Measurements from ENCODE around the gene RBBP9. TPM values are rescaled to one million over a fixed set of nuclear protein-coding genes. Genes with fewer than 3 reads are reported as not detected.

Gene RBBP9
- total and polyA plus RNA-seq, 2 experiments from 2014 or later, result 4.8 to 21.1 TPM

- Histone ChIP-seq H3K27ac (ENCODE audit: low read depth) (no peak overlapping the region), H2AFZ (no peak overlapping the region), H3F3A (replicated peaks; ENCODE audit: low read depth) (no peaks in the 10 kb centered on the region), H3K4me1 (ENCODE audit: insufficient read depth) (no peaks in the 10 kb centered on the region), H3K4me3 (no peak overlapping the region), H3K27me3 (ENCODE audit: insufficient read depth) (no peaks in the 10 kb centered on the region), H3K36me3 (ENCODE audit: insufficient read depth) (no peaks in the 10 kb centered on the region), H3K79me2 (replicated peaks; ENCODE audit: insufficient read depth) (no peaks in the 10 kb centered on the region), H4K20me1 (replicated peaks; ENCODE audit: insufficient read depth) (no peaks in the 10 kb centered on the region), H3K9me2 (ENCODE audit: insufficient read depth) (no peaks in the 10 kb centered on the region), H3K4me2 (no peak overlapping the region)
- peaks cover 2% of the 10 kb centered on the region for H3K27me3 Mint-ChIP-seq (ENCODE audit: insufficient read depth, low read depth, poor library complexity)
- DNase-seq (ENCODE audit: low spot score) (no peak), ATAC-seq (no peak)
- no peaks in the 10 kb centered on the region for H3K36me3 Mint-ChIP-seq (ENCODE audit: low read depth)
- H3K4me3 Mint-ChIP-seq, result no peak overlapping the region
- H3K27ac Mint-ChIP-seq, result no peak overlapping the region
- no peaks in the 10 kb centered on the region for H3K9me3 Mint-ChIP-seq
- no peak for TF ChIP-seq POLR2AphosphoS5 (IDR thresholded peaks at IDR 0.05; ENCODE audit: low read depth)
- TF ChIP-seq JUNB (IDR thresholded peaks at IDR 0.05; ENCODE audit: unreplicated experiment), result no peak
- H3K4me1 Mint-ChIP-seq, result no peaks in the 10 kb centered on the region; the same call in 1 of the 3 replicates
These were observed 56.6 kb downstream of the RBBP9 start for GRCh38 chr20:18440403-18440802.

- H3K27ac Mint-ChIP-seq, result no peak overlapping the region
- TF ChIP-seq POLR2AphosphoS5 (IDR thresholded peaks at IDR 0.05; ENCODE audit: low read depth), result no peak
- TF ChIP-seq ETS1 (IDR thresholded peaks at IDR 0.05), result no peak
- no peak for TF ChIP-seq ZNF462 (CRISPR knock-in tag; IDR thresholded peaks at IDR 0.05)
- no peak for TF ChIP-seq CTCF (conservative IDR thresholded peaks at IDR 0.05; ENCODE audit: low read depth in 2 of 2)
- no peak for TF ChIP-seq EZH2 (IDR thresholded peaks at IDR 0.05; ENCODE audit: low read depth, unreplicated experiment)
- TF ChIP-seq CREB1 (CRISPR knock-in tag; IDR thresholded peaks at IDR 0.05; ENCODE audit: low read depth), result no peak
- TF ChIP-seq EZH2phosphoT487 (IDR thresholded peaks at IDR 0.05; ENCODE audit: unreplicated experiment), result no peak
- no peak for TF ChIP-seq STAT1 (IDR thresholded peaks at IDR 0.05; ENCODE audit: unreplicated experiment)
- TF ChIP-seq ZNF331 (CRISPR knock-in tag; IDR thresholded peaks at IDR 0.05; ENCODE audit: low read depth), result no peak
- TF ChIP-seq NANOG (IDR thresholded peaks at IDR 0.05; ENCODE audit: borderline replicate concordance), result no peak
- TF ChIP-seq JUNB (IDR thresholded peaks at IDR 0.05; ENCODE audit: unreplicated experiment), result no peak
- no peak for TF ChIP-seq ZNF114 (CRISPR knock-in tag; IDR thresholded peaks at IDR 0.05)
These were observed 60.2 kb downstream of the RBBP9 start for GRCh38 chr20:18436847-18437246.

More at GRCh38 chr20:18436847-18437246, 60.2 kb downstream of the RBBP9 start:
- no peak overlapping the region for H3K4me3 Mint-ChIP-seq
- H3K4me3 ChIP-seq, result no peak overlapping the region
- H3F3A ChIP-seq (replicated peaks; ENCODE audit: low read depth), result no peaks in the 10 kb centered on the region
- peaks cover 4% of the 10 kb centered on the region for H3K27me3 Mint-ChIP-seq (ENCODE audit: insufficient read depth, low read depth, poor library complexity)
- H3K4me2 ChIP-seq, result no peak overlapping the region
- H3K4me1 Mint-ChIP-seq, result no peaks in the 10 kb centered on the region; the same call in 1 of the 3 replicates
- H3K36me3 ChIP-seq (ENCODE audit: insufficient read depth), result no peaks in the 10 kb centered on the region
- H3K4me1 ChIP-seq (ENCODE audit: insufficient read depth), result no peaks in the 10 kb centered on the region
- no peaks in the 10 kb centered on the region for H3K9me2 ChIP-seq (ENCODE audit: insufficient read depth)
- DNase-seq (ENCODE audit: low spot score) (no peak), ATAC-seq (no peak)
- no peak overlapping the region for H3K27ac ChIP-seq (ENCODE audit: low read depth)
- H3K36me3 Mint-ChIP-seq (ENCODE audit: low read depth), result no peaks in the 10 kb centered on the region
- no peaks in the 10 kb centered on the region for H4K20me1 ChIP-seq (replicated peaks; ENCODE audit: insufficient read depth)
- no peaks in the 10 kb centered on the region for H3K27me3 ChIP-seq (ENCODE audit: insufficient read depth)
- H3K9me3 Mint-ChIP-seq, result no peaks in the 10 kb centered on the region
- no peaks in the 10 kb centered on the region for H3K79me2 ChIP-seq (replicated peaks; ENCODE audit: insufficient read depth)
- peak overlapping the region; percentile 77; the same call in 1 of the 2 replicates for H2AFZ ChIP-seq
